HepG2 (cell line): ENCODE data around the gene SSPN. TPM values are rescaled to one million over a fixed set of nuclear protein-coding genes. Genes with fewer than 3 reads are reported as not detected.

Source experiments
- CCDC6 ChIP-seq: sonication (generic); formaldehyde crosslinking; IDR thresholded peaks from 2 replicates; pipeline ENCODE4 v1.8.1; 2022; ENCODE audit warnings: mild to moderate bottlenecking, missing genetic modification reagents, moderate library complexity
- DRAP1 ChIP-seq: IDR thresholded peaks from 2 replicates; pipeline ENCODE4 v1.6.1; 2016; ENCODE audit warnings: missing genetic modification reagents, missing compliant biosample characterization
- EEA1 ChIP-seq: sonication (generic); formaldehyde crosslinking; IDR thresholded peaks from 2 replicates; pipeline ENCODE4 v1.5.1; 2020; ENCODE audit warnings: mild to moderate bottlenecking, missing genetic modification reagents, borderline replicate concordance
- HMG20A ChIP-seq: IDR thresholded peaks from 2 replicates; pipeline ENCODE4 v1.6.1; 2016; ENCODE audit warnings: borderline replicate concordance
- HOXA5 ChIP-seq: sonication (generic); formaldehyde crosslinking; IDR thresholded peaks from 2 replicates; pipeline ENCODE4 v1.4.0; 2020; ENCODE audit warnings: missing genetic modification reagents
- MZF1 ChIP-seq: sonication (generic); formaldehyde crosslinking; IDR thresholded peaks from 2 replicates; pipeline ENCODE4 v1.8.1; 2023; ENCODE audit warnings: mild to moderate bottlenecking, missing genetic modification reagents, borderline replicate concordance
- NCOA2 ChIP-seq: sonication (generic); formaldehyde crosslinking; IDR thresholded peaks from 2 replicates; pipeline ENCODE4 v1.8.0; 2022; ENCODE audit warnings: inconsistent platforms
- PAWR ChIP-seq: sonication (generic); formaldehyde crosslinking; IDR thresholded peaks from 2 replicates; pipeline ENCODE4 v1.4.0; 2020; ENCODE audit warnings: missing genetic modification reagents, mild to moderate bottlenecking, borderline replicate concordance
- PRDM10 ChIP-seq: sonication (generic); formaldehyde crosslinking; IDR thresholded peaks from 2 replicates; pipeline ENCODE4 v1.4.0; 2020; ENCODE audit warnings: low read depth, missing genetic modification reagents
- SMAD3 ChIP-seq: sonication (generic); formaldehyde crosslinking; IDR thresholded peaks from 2 replicates; pipeline ENCODE4 v1.4.0; 2020; ENCODE audit warnings: missing genetic modification reagents
- SMARCE1 ChIP-seq: fragments of 450-650 bp; IDR thresholded peaks from 2 replicates; pipeline ENCODE4 v1.6.1; 2017; ENCODE audit warnings: borderline replicate concordance
- SOX13 ChIP-seq, 3 experiments: fragments of 450-650 bp in 1 of 3; sonication (generic) in 1 of 3; formaldehyde crosslinking in 1 of 3; IDR thresholded peaks in 2 of 3; conservative IDR thresholded peaks in 1 of 3; 2 replicates each; pipeline versions ENCODE4 v1.5.0 to v1.6.1; 2016 to 2020; ENCODE audit warnings: antibody characterized with exemption in 1 of 3, mild to moderate bottlenecking in 1 of 3, missing compliant biosample characterization in 1 of 3, missing genetic modification reagents in 1 of 3, moderate library complexity in 1 of 3
- SOX6 ChIP-seq, 2 experiments: fragments of 450-650 bp in 1 of 2; sonication (generic) in 1 of 2; formaldehyde crosslinking in 1 of 2; IDR thresholded peaks; 2 replicates each; pipeline versions ENCODE4 v1.4.0 to v1.6.1; 2017 to 2020; ENCODE audit warnings: antibody characterized with exemption in 1 of 2, mild to moderate bottlenecking in 1 of 2, missing genetic modification reagents in 1 of 2
- SRY ChIP-seq: sonication (generic); formaldehyde crosslinking; IDR thresholded peaks from 2 replicates; pipeline ENCODE4 v1.8.0; 2022; ENCODE audit warnings: mild to moderate bottlenecking, missing genetic modification reagents
- TBP ChIP-seq: sonication (generic); formaldehyde crosslinking; IDR thresholded peaks from 2 replicates; pipeline ENCODE4 v1.5.0; 2020; ENCODE audit warnings: missing genetic modification reagents
- TOE1 ChIP-seq: sonication (generic); formaldehyde crosslinking; IDR thresholded peaks from 2 replicates; pipeline ENCODE4 v1.4.0; 2020; ENCODE audit warnings: mild to moderate bottlenecking, missing genetic modification reagents
- ZC3H13 ChIP-seq: sonication (generic); formaldehyde crosslinking; IDR thresholded peaks from 2 replicates; pipeline ENCODE4 v1.8.1; 2023; ENCODE audit warnings: mild to moderate bottlenecking, missing genetic modification reagents, moderate library complexity
- ZKSCAN8 ChIP-seq: IDR thresholded peaks from 2 replicates; pipeline ENCODE4 v1.6.1; 2016; ENCODE audit warnings: borderline replicate concordance, missing genetic modification reagents, missing compliant biosample characterization
- ZNF207 ChIP-seq: fragments of 450-650 bp; IDR thresholded peaks from 2 replicates; pipeline ENCODE4 v1.6.1; 2016; ENCODE audit warnings: antibody characterized with exemption, borderline replicate concordance
- ZNF530 ChIP-seq: sonication (generic); formaldehyde crosslinking; IDR thresholded peaks from 2 replicates; pipeline ENCODE4 v1.5.0; 2020; ENCODE audit warnings: low read depth, mild to moderate bottlenecking, missing genetic modification reagents
- ZNF574 ChIP-seq: sonication (generic); formaldehyde crosslinking; IDR thresholded peaks from 2 replicates; pipeline ENCODE4 v1.4.0; 2020; ENCODE audit warnings: missing genetic modification reagents
- ZNF7 ChIP-seq: IDR thresholded peaks from 2 replicates; pipeline ENCODE4 v1.6.1; 2016; ENCODE audit warnings: missing biosample characterization, missing genetic modification reagents
- ZNF746 ChIP-seq: sonication (generic); formaldehyde crosslinking; IDR thresholded peaks from 2 replicates; pipeline ENCODE4 v1.8.0; 2022; ENCODE audit warnings: mild to moderate bottlenecking, missing genetic modification reagents
- polyA plus RNA-seq, 8 experiments: library from polyadenylated mRNA; depleted of rRNA in 3 of 8; stranded (reverse) in 7 of 8; unstranded in 1 of 8; fragments of >200 nt; fragmentation: Illumina TruSeq in 4 of 8; extraction: Trizol in 4 of 8; gene quantifications; 2 replicates each; pipeline versions ENCODE4 v1.2.1 to v1.2.3, GENCODE V29; 2011 to 2016; ENCODE audit warnings: low read depth in 4 of 8, missing spikeins in 1 of 8, mixed read lengths in 1 of 8; ENCODE audit not compliant: insufficient read depth in 1 of 8
- total RNA-seq, 5 experiments: library from RNA; depleted of rRNA; stranded (reverse); fragments of >200 nt; fragmentation: Illumina TruSeq; extraction: Trizol; gene quantifications; 2 replicates each; pipeline ENCODE4 v1.2.3, GENCODE V29; 2016; ENCODE audit warnings: low read depth in 1 of 5

SSPN gene
- total and polyA plus RNA-seq, 2 of the 13 experiments (the other 11 are each of a cell fraction or from before 2014, with no cell fraction given): not detected

- TF ChIP-seq PRDM10: no peak
- no peak for TF ChIP-seq MZF1 (CRISPR knock-in tag)
- TF ChIP-seq SRY (CRISPR knock-in tag): no peak
- no peak for TF ChIP-seq SMARCE1
- TF ChIP-seq ZKSCAN8: peak; percentile 13; the same call in 1 of the 2 replicates
- no peak for TF ChIP-seq ZNF574 (CRISPR knock-in tag)
- no peak for TF ChIP-seq ZNF207
- TF ChIP-seq EEA1: no peak
- TF ChIP-seq SMAD3 (CRISPR knock-in tag): no peak
- no peak for TF ChIP-seq PAWR
- TF ChIP-seq CCDC6: no peak
- no peak for TF ChIP-seq TBP
- no peak for TF ChIP-seq ZNF7
- no peak for TF ChIP-seq ZNF746
- TF ChIP-seq HMG20A: 0 out of 2 replicates have a peak, but pooled peaks have one; percentile 5
- no peak for TF ChIP-seq ZNF530 (CRISPR knock-in tag)
- TF ChIP-seq TOE1 (CRISPR knock-in tag): no peak
- TF ChIP-seq NCOA2 (CRISPR knock-in tag): 0 out of 2 replicates have a peak, but pooled peaks have one; percentile 0
- TF ChIP-seq SOX6 (IDR thresholded peaks at IDR 0.05): no peak
- peak; percentile 68 for TF ChIP-seq SOX6 (CRISPR knock-in tag; IDR thresholded peaks at IDR 0.05)
- no peak for TF ChIP-seq ZC3H13 (CRISPR knock-in tag)
- TF ChIP-seq DRAP1: no peak
- no peak for TF ChIP-seq HOXA5 (CRISPR knock-in tag)
- TF ChIP-seq SOX13 (IDR thresholded peaks at IDR 0.05): no peak; the same call in 1 of the 2 replicates
- TF ChIP-seq SOX13 (CRISPR knock-in tag; conservative IDR thresholded peaks at IDR 0.05 in 1 of 2, IDR thresholded peaks at IDR 0.05 in 1 of 2): 0 out of 4 replicates have a peak, but pooled peaks of 1 of the 2 experiments have one; percentile 35
These were observed 44.8 kb downstream of the SSPN start (continued) for GRCh38 chr12:26239852-26240815.
